Measurements from ENCODE around the gene KRT76. TPM values are rescaled to one million over a fixed set of nuclear protein-coding genes. Genes with fewer than 3 reads are reported as not detected.

KRT76 gene
- total RNA-seq, 1 experiment from 2014 or later, result not detected

DNA sequence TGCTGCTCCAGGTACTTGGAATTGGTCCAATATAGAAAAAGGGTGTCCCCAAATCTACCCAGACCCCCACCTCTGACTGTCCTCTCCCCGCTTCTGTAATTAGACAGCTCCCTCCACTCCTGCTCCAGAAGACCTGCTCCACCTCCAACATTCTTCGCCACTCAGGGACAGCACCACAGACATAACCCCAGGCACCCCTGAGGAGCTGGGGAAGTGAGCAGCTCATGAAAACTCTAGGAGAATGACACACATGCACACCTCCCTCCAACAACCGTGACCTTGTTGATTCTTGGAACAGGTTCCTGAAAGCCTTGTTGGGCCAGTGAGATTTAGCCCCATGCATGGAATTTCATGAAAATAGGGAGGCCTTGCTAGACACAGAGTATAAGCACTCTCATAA, 28.6 kb upstream of the KRT76 start:
- Histone ChIP-seq H3K4me1 (ENCODE audit: control insufficient read depth in 1 of 2, insufficient read depth in 2 of 2, low read length in 2 of 2) (peaks cover 0 to 6% of the 10 kb centered on the region in 2 experiments; a peak in 2 of 4 replicates), H4K20me1 (ENCODE audit: insufficient read depth) (no peaks in the 10 kb centered on the region), H3K9me2 (ENCODE audit: insufficient read depth) (no peaks in the 10 kb centered on the region), H3K9ac (ENCODE audit: low read length) (no peak overlapping the region), H2AFZ (ENCODE audit: low read depth, low read length, poor library complexity, severe bottlenecking) (no peak overlapping the region), H3K9me3 (ENCODE audit: control insufficient read depth in 1 of 2, insufficient read depth in 1 of 2, low read depth in 1 of 2, low read length in 2 of 2) (no peaks in the 10 kb centered on the region), H3K79me2 (ENCODE audit: insufficient read depth, low read length) (no peaks in the 10 kb centered on the region), H3K27ac (ENCODE audit: low read depth, low read length) (no peak overlapping the region), H3K4me3 (replicated peaks in 1 of 2; ENCODE audit: low read depth in 1 of 2, low read length in 2 of 2) (no peak overlapping the region), H3K27me3 (ENCODE audit: insufficient read depth, low read length) (peaks cover 10% of the 10 kb centered on the region; the same call in 1 of the 2 replicates), H3K4me2 (ENCODE audit: low read length) (no peak overlapping the region), H3K36me3 (ENCODE audit: control insufficient read depth in 1 of 2, insufficient read depth in 2 of 2, low read length in 2 of 2) (no peaks in the 10 kb centered on the region)
- ChIA-PET POLR2A (no interaction called here), RAD21 (ENCODE audit: low non-redundant PET in 1 of 2, low total read pairs in 2 of 2, uncharacterized antibody in 2 of 2, unreplicated experiment in 2 of 2) (no interaction called here), CTCF (no interaction called here)
- DNase-seq (ENCODE audit: low read depth, low spot score), result no peak
- ATAC-seq, result no peak
- TF ChIP-seq, protein P1, sequence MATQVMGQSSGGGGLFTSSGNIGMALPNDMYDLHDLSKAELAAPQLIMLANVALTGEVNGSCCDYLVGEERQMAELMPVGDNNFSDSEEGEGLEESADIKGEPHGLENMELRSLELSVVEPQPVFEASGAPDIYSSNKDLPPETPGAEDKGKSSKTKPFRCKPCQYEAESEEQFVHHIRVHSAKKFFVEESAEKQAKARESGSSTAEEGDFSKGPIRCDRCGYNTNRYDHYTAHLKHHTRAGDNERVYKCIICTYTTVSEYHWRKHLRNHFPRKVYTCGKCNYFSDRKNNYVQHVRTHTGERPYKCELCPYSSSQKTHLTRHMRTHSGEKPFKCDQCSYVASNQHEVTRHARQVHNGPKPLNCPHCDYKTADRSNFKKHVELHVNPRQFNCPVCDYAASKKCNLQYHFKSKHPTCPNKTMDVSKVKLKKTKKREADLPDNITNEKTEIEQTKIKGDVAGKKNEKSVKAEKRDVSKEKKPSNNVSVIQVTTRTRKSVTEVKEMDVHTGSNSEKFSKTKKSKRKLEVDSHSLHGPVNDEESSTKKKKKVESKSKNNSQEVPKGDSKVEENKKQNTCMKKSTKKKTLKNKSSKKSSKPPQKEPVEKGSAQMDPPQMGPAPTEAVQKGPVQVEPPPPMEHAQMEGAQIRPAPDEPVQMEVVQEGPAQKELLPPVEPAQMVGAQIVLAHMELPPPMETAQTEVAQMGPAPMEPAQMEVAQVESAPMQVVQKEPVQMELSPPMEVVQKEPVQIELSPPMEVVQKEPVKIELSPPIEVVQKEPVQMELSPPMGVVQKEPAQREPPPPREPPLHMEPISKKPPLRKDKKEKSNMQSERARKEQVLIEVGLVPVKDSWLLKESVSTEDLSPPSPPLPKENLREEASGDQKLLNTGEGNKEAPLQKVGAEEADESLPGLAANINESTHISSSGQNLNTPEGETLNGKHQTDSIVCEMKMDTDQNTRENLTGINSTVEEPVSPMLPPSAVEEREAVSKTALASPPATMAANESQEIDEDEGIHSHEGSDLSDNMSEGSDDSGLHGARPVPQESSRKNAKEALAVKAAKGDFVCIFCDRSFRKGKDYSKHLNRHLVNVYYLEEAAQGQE (IDR thresholded peaks at IDR 0.05; ENCODE audit: low read depth), result no peak
- TF ChIP-seq EGR1 (IDR thresholded peaks at IDR 0.05; ENCODE audit: low read depth) (no peak), CBX3 (IDR thresholded peaks at IDR 0.05; ENCODE audit: low read depth) (no peak), ZNF274 (IDR thresholded peaks at IDR 0.05; ENCODE audit: low read depth, low read length) (no peak), EZH2 (IDR thresholded peaks at IDR 0.05) (no peak), SIN3A (IDR thresholded peaks at IDR 0.05; ENCODE audit: low read depth) (no peak)
- TF ChIP-seq, protein P2, sequence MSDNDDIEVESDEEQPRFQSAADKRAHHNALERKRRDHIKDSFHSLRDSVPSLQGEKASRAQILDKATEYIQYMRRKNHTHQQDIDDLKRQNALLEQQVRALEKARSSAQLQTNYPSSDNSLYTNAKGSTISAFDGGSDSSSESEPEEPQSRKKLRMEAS (IDR thresholded peaks at IDR 0.05), result no peak
- TF ChIP-seq, protein P3, sequence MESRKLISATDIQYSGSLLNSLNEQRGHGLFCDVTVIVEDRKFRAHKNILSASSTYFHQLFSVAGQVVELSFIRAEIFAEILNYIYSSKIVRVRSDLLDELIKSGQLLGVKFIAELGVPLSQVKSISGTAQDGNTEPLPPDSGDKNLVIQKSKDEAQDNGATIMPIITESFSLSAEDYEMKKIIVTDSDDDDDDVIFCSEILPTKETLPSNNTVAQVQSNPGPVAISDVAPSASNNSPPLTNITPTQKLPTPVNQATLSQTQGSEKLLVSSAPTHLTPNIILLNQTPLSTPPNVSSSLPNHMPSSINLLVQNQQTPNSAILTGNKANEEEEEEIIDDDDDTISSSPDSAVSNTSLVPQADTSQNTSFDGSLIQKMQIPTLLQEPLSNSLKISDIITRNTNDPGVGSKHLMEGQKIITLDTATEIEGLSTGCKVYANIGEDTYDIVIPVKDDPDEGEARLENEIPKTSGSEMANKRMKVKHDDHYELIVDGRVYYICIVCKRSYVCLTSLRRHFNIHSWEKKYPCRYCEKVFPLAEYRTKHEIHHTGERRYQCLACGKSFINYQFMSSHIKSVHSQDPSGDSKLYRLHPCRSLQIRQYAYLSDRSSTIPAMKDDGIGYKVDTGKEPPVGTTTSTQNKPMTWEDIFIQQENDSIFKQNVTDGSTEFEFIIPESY (IDR thresholded peaks at IDR 0.05; ENCODE audit: extremely low read depth, insufficient replicate concordance, low read length), result no peak
- BruUV-seq (replicated peaks), result no TSS peak
- intact Hi-C loops (cut with micrococcal nuclease), result no loop called here
